GM18499 (cell line): ENCODE measurements around the gene MAEL.
A peak's percentile ranks its signal among the peaks of the same experiment; 100 is the strongest.

Source experiments
- ATAC-seq: cut with Tn5 transposase; IDR thresholded peaks from one replicate; pipeline ENCODE4 v1.9.1; 2021; ENCODE audit warnings: moderate number of reproducible peaks; ENCODE audit not compliant: insufficient read depth, unreplicated experiment

MAEL gene

DNA sequence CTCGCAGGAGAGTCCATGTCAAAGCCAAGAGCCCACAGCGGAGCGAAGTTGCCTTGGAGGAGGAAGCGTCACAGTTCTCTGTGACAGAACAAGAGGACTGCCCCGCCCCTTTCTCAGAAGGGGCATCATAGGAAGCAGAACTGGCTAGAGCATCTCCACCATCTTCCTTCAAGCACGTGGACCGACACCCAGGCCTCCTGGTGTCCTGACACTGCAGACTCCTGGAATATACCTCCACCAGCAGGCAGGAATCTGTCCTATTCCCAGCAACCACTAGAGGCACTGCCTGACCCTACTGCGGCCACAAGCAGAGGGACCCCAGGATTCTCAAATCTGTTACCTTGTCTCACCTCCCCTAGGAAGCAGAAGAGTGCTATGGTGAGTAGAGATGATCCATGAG is 63.3 kb downstream of the MAEL start:
- no peak for ATAC-seq

DNA sequence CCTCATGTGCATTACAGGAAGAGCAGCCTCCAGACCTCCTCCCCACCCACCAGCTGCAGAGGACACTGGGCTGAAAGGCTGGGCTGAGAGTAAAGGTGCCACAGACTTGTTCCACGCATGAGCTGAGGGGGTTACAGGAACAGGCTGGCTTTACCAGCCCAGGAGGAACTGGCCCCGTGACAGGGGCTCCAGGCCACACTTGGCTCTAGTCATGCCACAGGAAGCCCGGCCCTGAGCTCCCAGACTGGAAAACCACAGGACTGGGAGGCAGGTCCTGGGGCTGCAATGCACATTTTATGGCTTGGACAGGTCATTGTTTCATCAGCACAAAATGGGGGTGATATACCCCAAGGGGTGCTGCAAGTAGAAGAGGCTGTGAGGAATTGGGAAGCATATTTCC is 65.5 kb downstream of the MAEL start:
- ATAC-seq, result no peak

DNA sequence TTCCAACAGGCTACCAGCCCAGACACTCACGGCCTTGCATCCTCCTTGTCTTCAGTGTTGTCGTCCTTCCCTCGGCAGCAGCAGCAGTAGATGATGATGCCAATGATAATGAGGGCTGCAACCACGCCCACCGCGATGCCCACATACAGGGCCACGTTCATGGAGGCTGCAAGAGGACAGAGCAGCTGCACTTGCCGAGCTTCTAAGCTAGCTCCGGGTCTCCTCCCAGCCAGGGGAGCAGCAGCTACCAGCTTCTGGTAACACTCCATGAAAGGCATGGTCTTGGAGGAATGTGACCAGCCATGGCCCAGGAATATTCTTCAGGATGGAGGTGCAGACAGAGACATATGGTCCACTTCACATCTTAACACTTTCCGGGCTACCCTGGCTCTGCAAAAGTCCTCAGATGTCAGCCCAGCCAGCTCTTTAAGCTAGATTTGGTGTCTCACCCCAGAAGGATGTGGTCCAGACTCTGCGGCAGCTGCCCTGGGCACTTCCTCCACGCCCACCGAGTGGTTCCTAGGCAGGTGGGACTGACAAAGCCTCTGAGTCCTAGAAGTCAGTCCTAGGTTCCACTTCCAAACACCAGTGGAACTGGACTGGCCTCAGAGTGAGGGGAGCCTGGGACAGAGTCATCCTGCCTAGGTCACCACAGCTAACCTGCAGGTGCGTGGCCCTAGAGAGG is 66.0 kb downstream of the MAEL start:
- no peak for ATAC-seq

DNA sequence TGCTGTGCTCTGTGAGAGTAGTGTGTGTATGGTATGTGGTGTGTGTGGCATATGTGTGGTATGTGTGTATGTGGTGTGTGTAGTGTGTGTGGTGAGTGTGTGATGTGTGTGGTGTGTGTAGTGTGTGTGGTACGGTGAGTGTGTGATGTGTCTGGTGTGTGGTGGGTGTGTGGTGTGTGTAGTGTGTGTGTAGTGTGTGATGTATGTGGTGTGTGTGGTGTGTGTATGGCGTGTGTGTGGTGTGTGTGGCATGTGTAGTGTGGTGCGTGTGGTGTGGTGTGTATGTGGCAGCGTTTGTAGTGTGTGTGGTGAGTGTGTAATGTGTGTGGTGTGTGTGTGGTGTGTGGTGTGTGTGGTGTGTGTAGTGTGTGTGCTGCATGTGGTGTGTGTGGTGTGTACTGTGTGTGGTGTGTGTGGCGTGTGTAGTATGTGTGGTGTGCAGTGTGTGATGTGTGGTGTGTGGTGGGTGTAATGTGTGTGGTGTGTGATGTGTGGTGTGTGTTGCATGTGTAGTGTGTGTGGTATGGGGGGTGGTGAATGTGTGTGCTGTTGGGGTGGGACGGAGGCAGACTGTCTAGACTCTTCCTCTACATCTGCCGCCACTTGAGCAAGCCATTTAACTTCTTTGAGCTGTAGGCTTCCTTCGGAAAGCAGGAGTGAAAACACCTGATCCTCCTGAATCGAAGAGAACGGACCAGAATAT is 67.6 kb downstream of the MAEL start:
- ATAC-seq, result peak; percentile 15

DNA sequence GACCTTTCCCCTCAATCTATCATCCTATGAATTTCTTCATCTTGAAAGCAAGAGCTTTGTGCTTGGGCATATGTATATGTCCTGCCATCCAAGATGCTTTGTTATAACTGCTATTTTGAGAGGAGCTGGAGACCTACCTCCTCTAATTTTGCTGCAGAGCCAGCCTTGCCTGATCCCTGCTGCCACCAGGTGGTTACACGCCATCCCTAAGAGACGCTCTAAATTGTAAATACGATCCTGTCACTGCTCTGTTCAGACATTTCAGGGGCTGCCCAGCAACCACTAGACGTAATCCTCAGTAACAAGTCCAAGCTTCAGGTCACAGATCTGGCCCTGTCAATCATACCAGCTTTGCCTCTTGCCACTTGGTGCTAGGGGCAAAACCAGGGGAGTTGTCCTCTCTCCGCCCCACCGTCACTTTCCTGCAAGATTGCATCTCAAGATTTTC is 68.2 kb downstream of the MAEL start:
- peak; percentile 58 for ATAC-seq

DNA sequence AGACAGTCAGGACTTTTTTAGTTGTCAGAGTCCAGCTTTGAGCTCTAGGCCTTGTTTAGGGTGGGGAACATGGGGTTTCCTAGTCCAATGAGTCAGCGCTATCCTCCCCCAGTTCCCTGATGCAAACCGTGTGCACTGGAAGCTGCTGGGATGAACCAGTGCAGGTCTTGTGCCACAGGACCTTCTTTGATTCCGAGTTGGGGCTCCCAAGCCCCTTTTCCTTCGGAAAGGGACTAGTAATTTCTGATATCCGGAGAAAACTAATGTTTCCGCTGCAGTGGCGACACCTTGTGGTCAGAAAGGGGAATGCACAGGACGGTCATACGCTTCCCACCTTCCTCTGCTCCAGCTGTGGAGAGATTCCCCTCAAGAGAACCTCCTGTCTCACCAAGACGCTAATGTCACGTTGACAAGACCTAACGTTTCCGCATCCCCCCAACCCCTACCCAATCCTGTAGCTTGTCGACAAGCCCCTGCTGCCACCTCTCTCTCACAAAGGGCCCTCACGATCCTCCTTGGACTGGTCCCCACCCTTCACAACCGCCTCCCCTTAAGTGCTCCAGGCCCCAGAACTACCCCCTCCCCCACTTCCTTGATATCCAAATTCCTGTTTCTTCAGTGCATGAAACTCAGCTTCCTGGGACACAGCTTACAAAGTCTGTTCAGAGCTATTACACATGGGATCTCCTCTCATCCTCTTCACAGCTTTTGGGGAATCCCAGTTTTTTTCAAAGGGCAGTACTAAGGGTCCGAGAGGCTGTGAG is 70.1 kb downstream of the MAEL start:
- no peak for ATAC-seq

DNA sequence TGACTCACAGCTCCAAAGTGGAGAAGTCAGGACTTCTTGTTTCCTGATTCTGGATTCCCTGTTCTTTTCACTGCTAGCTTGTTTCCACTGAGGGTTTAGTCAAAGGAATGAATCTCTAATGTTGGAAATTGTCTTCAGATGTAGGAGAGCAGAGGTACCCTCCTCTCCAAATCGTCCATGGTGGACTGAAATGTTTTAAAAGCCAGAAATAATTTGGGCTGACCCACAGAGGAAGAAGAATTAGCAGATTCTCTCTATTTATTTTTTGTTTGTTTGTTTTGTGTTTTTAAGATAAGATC is 70.7 kb downstream of the MAEL start:
- no peak for ATAC-seq

DNA sequence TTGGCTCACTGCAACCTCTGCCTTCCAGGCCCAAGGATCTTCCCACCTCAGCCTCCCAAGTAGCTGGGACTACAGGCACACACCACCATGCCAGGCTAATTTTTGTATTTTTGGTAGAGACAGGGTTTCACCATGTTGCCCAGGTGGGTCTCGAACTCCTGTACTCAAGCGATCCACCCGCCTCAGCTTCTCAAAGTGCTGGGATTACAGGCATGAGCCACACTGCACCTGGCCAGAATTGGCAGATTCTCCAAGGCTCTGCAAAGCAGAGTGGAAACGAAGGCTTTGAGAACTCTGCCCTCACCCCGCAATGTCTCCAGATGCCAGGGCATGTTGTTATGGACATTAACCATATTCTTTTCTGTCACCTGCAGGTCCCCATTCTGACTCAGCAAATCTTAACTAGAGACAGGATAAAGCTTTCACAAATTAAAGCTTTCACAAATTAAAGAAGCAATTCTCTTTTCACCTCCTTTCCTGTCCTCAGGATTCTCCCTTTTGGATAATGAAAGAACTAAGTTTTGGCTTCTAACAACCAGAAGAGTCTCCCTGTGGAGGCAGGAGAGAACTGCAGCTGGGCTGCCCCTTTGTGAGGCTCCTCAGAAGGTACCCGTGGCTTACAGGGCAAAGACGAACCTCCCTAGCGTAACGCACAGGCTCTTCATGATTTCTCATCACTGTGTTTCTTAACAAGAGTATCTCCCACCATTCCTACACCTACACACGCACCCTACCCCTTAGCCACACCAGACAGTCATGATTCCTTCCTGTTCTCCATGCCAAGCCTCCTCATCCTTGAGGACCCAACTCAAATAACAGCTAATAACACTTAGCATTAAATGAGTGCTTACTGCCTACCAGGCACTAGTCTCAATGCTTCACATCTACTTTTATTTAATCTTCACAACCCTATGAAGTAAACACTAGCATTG is 71.3 kb downstream of the MAEL start:
- no peak for ATAC-seq

DNA sequence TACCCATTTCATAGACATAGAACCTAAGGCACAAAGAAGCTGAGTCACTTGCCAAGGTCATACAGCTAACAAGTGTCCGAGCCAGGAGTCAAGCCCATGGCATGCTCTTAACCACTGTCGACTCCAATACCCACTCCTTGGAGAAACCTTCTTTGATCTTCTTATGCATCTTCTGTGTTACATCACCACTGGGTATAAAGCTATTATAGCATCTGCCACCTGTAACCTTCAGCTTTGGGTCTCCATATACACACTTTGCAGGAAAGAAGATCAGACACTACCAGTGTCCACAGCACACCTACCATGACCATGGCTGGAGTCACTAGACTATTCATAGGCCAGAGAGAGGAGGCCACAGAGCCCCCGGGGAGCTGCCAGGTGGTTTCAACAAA is 72.0 kb downstream of the MAEL start:
- no peak for ATAC-seq

DNA sequence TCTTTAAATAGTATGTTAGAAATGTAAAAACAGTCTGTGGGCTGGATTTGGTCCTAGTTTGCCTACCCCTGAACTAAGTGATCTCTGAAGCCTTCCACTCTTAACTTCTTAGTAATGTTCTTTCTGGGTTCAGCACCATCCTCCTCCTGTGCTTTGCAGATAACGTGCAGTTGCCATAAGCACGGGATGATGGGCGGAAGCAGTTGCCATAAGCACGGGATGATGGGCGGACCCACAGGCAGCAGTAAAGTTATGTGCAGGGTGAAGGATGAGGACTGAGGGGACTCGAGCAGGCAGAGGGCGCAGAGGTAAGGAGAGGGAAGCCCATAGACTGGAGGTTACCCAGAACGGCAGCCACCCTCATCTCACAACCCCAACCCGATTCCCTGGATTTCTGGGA is 75.5 kb downstream of the MAEL start:
- no peak for ATAC-seq

DNA sequence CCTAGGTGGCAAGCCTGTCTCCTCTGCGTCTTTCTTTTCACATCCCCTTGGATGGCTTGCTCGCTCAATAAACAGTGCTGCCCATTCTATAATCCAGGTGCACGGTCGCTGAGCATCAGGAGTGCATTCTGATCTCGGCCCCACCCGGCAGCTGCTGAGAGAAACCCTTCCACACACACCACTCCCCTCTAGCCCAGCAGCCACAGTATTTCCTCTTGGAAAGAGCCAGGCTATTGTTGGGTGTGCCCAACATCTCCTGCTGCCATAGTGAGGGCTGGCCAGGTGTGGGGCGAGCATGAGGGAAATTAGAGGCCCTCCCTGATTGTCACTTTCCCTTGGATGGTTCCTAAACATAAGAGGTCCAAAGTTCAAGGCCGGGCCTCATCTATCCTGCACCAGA is 76.4 kb downstream of the MAEL start:
- ATAC-seq, result no peak

DNA sequence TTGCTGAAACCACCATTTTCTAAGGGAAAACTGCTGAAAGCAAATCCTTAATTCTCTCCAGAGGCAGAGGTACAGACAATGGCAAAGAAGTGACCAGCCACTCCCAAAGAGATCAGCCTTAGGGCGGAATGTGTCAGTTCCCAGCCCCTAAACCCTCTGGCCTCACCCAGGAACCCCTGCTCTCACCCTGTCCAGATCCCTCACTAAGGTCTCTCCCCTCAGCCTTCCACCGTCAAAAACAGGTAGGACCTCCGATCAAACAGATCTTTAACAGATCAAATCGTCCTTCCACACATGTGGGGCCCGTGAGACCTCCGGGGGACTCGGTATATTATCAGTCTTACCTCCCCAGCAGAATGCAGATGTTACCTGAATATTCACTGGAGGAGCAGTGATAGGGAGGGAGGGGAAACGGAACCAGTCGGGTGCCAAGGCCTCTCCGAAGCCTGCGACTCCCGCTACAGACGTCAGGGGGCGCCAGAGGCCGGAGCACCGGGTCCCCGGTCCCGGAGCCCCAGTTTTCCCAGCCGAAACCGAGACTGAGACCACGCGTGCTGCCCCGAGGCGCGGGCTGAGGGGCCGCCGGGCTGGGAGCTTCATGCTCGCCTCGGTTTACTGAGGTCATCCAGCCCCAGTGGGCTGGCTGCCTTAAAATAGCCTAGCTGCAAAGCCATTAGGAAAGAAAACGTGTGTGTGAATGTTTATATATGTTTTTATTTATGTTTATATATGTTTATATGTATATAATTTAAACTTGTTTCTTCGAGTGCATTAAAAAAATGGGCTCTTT is 77.4 kb downstream of the MAEL start:
- ATAC-seq, result no peak

DNA sequence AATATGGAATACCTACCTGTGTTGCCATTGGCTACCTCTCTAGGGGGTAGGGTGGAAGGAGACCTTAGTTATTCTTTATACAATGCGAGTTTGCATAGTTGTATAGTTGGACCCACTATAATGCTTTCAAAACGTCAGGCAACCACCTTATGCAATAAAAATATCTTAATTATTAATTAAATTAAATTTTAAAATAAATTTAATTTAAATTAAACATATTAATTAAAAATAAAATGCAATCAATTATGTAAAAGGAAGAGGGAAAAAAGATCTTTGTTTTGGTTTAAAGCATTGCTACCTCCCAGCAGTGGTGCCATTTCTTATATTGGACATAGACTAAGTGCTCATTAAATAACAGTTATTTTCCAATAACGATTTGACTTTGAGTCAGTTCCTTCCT is 78.8 kb downstream of the MAEL start:
- ATAC-seq, result no peak

DNA sequence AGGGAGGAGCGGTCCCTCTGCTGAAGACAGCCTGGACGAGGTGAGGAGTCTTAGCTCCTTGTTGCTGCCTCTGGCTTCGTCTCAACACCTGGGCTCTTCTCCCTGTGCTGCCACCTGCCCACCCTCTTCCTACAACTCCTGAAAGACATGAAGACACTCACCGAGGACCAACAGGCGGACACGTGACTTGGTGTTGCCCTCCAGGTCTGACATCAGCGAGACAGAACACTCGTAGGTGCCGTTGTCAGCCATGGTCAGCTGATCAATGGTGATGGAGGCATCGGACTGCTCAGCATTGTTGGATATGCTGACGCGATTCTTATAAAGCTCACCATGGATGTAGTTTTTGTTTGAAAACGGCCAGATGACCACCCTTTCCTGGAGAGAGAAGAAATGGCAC is 79.7 kb downstream of the MAEL start:
- no peak for ATAC-seq

DNA sequence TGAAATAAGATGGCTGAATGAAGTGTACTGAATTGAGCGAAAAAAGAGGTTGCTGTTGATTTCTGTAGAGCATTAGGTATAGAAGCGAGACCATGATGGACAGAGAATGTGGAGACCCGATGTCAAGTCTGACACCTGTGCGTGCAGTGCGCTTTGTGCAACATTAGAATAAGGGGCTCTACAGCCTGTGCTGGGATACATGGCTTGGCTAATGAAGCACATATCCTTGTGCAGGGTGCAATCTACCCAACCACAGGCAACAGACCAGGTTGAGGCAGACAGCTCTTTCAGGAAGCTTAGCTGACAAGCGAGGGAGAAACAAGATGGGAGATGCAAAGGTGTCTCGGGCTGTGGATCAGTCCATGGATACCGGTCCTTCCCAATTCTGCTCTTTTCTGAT is 82.2 kb downstream of the MAEL start:
- ATAC-seq, result no peak
